Neural progenitor cell (in vitro differentiated cells): ENCODE measurements around the gene TP73. TPM values are rescaled to one million over a fixed set of nuclear protein-coding genes. Genes with fewer than 3 reads are reported as not detected.

ENCODE experiments used
- DNase-seq: peaks from one replicate; pipeline ENCODE4 v3.0.0-alpha.2; 2016; ENCODE audit warnings: low spot score
- H2AFZ ChIP-seq: fragments of 200-600 bp; sonication (generic); replicated peaks from 2 replicates; pipeline ENCODE4 v1.6.1; 2016; ENCODE audit warnings: antibody characterized with exemption
- H3F3A ChIP-seq: fragments of 200-600 bp; sonication (generic); 2 replicates; pipeline ENCODE4 v1.6.1; 2016; ENCODE audit warnings: antibody characterized with exemption, low read depth
- H3K27ac ChIP-seq: fragments of 200-600 bp; sonication (generic); 2 replicates; pipeline ENCODE4 v1.5.1; 2016; ENCODE audit warnings: mild to moderate bottlenecking
- H3K27me3 ChIP-seq: fragments of 200-600 bp; sonication (generic); 2 replicates; pipeline ENCODE4 v1.6.1; 2016; ENCODE audit warnings: mild to moderate bottlenecking, moderate library complexity
- H3K36me3 ChIP-seq: fragments of 200-600 bp; sonication (generic); 2 replicates; pipeline ENCODE4 v1.5.1; 2016
- H3K4me1 ChIP-seq: fragments of 200-600 bp; sonication (generic); 2 replicates; pipeline ENCODE4 v1.6.1; 2016; ENCODE audit warnings: mixed run types
- H3K4me2 ChIP-seq: fragments of 200-600 bp; sonication (generic); 2 replicates; pipeline ENCODE4 v1.6.1; 2016
- H3K4me3 ChIP-seq: fragments of 200-600 bp; sonication (generic); 2 replicates; pipeline ENCODE4 v1.5.1; 2016
- H3K79me2 ChIP-seq: fragments of 200-600 bp; sonication (generic); 2 replicates; pipeline ENCODE4 v1.6.1; 2016; ENCODE audit warnings: low read depth
- H3K9ac ChIP-seq: fragments of 200-600 bp; sonication (generic); 2 replicates; pipeline ENCODE4 v1.6.1; 2016
- H3K9me3 ChIP-seq: fragments of 200-600 bp; sonication (generic); 2 replicates; pipeline ENCODE4 v1.5.1; 2016; ENCODE audit warnings: low read depth
- H4K20me1 ChIP-seq: fragments of 200-600 bp; sonication (generic); 2 replicates; pipeline ENCODE4 v1.6.1; 2016; ENCODE audit warnings: low read depth
- H3K27ac Mint-ChIP-seq: 3 replicates; pipeline ENCODE4 v1.8.0; 2021; ENCODE audit warnings: mixed read lengths
- H3K27me3 Mint-ChIP-seq: 2 replicates; pipeline ENCODE4 v1.8.0; 2022; ENCODE audit warnings: low read depth, mild to moderate bottlenecking, inconsistent platforms, moderate library complexity, mixed read lengths; ENCODE audit not compliant: insufficient read depth
- H3K36me3 Mint-ChIP-seq: 3 replicates; pipeline ENCODE4 v1.8.0; 2021; ENCODE audit warnings: mixed read lengths
- H3K4me1 Mint-ChIP-seq: 3 replicates; pipeline ENCODE4 v1.8.0; 2021; ENCODE audit warnings: mixed read lengths
- H3K4me3 Mint-ChIP-seq: 3 replicates; pipeline ENCODE4 v1.8.0; 2021; ENCODE audit warnings: mild to moderate bottlenecking, moderate library complexity, mixed read lengths
- H3K9me3 Mint-ChIP-seq: 3 replicates; pipeline ENCODE4 v1.8.0; 2020; ENCODE audit warnings: mixed read lengths
- CTCF ChIP-seq: fragments of 200-600 bp; sonication (generic); IDR thresholded peaks from 2 replicates; pipeline ENCODE4 v1.5.1; 2017; ENCODE audit warnings: antibody characterized with exemption, mild to moderate bottlenecking
- EZH2 ChIP-seq: fragments of 200-600 bp; sonication (generic); IDR thresholded peaks from 2 replicates; pipeline ENCODE4 v1.6.1; 2017; ENCODE audit warnings: antibody characterized with exemption, mild to moderate bottlenecking, moderate library complexity
- EZH2phosphoT487 ChIP-seq: fragments of 200-600 bp; sonication (generic); IDR thresholded peaks from 2 replicates; pipeline ENCODE4 v1.6.1; 2017; ENCODE audit warnings: antibody characterized with exemption
- total RNA-seq: library from RNA; depleted of rRNA; stranded (reverse); fragments of >200 nt; gene quantifications from 2 replicates; pipeline ENCODE4 v1.2.3, GENCODE V29; 2015; ENCODE audit warnings: low replicate concordance

The TP73 gene
- total RNA-seq, 1 donor from 2014 or later = not detected

GRCh38 chr1:3745071-3745470 lies 92.8 kb downstream of the TP73 start:
- peaks cover 6% of the 10 kb centered on the region for H3K27me3 Mint-ChIP-seq
- Histone ChIP-seq H3K4me2 (peak overlapping the region; percentile 95), H2AFZ (no peak overlapping the region), H3K27ac (no peak overlapping the region), H3K4me1 (peaks cover 11% of the 10 kb centered on the region), H3K9me3 (no peaks in the 10 kb centered on the region), H3K4me3 (no peak overlapping the region), H3K9ac (no peak overlapping the region), H3F3A (no peaks in the 10 kb centered on the region), H3K36me3 (no peaks in the 10 kb centered on the region), H3K27me3 (peaks cover 22% of the 10 kb centered on the region), H4K20me1 (peaks cover 36% of the 10 kb centered on the region), H3K79me2 (peaks cover 17% of the 10 kb centered on the region)
- H3K9me3 Mint-ChIP-seq = no peaks in the 10 kb centered on the region
- H3K27ac Mint-ChIP-seq = no peak overlapping the region
- peaks cover 10% of the 10 kb centered on the region for H3K36me3 Mint-ChIP-seq
- peaks cover 16% of the 10 kb centered on the region for H3K4me1 Mint-ChIP-seq
- no peak for TF ChIP-seq EZH2phosphoT487
- TF ChIP-seq EZH2 = no peak
- no peak for TF ChIP-seq CTCF
- H3K4me3 Mint-ChIP-seq = peak overlapping the region; percentile 92
- DNase-seq = no peak

- peaks cover 11% of the 10 kb centered on the region for H3K4me1 ChIP-seq
- H3K9ac ChIP-seq = peak overlapping the region; percentile 65
- H3K4me3 Mint-ChIP-seq = peak overlapping the region; percentile 92
- no peak for DNase-seq
- no peak overlapping the region for H3K27ac ChIP-seq
- H3K4me3 ChIP-seq = peak overlapping the region; percentile 75
- no peak for TF ChIP-seq EZH2phosphoT487
- no peak for TF ChIP-seq EZH2
- no peak for TF ChIP-seq CTCF
- H3K9me3 ChIP-seq = no peaks in the 10 kb centered on the region
- H3K36me3 ChIP-seq = no peaks in the 10 kb centered on the region
- H3F3A ChIP-seq = no peaks in the 10 kb centered on the region
- peak overlapping the region; percentile 95 for H3K4me2 ChIP-seq
- H3K27me3 Mint-ChIP-seq = peaks cover 6% of the 10 kb centered on the region
- peaks cover 8% of the 10 kb centered on the region for H3K36me3 Mint-ChIP-seq
- H3K27ac Mint-ChIP-seq = no peak overlapping the region
- H4K20me1 ChIP-seq = peaks cover 33% of the 10 kb centered on the region
- peaks cover 16% of the 10 kb centered on the region for H3K4me1 Mint-ChIP-seq
- no peak overlapping the region for H2AFZ ChIP-seq
- H3K27me3 ChIP-seq = peaks cover 29% of the 10 kb centered on the region
- H3K79me2 ChIP-seq = peaks cover 17% of the 10 kb centered on the region
- H3K9me3 Mint-ChIP-seq = no peaks in the 10 kb centered on the region
These were observed 93.5 kb downstream of the TP73 start for GRCh38 chr1:3745590-3746381.

DNA sequence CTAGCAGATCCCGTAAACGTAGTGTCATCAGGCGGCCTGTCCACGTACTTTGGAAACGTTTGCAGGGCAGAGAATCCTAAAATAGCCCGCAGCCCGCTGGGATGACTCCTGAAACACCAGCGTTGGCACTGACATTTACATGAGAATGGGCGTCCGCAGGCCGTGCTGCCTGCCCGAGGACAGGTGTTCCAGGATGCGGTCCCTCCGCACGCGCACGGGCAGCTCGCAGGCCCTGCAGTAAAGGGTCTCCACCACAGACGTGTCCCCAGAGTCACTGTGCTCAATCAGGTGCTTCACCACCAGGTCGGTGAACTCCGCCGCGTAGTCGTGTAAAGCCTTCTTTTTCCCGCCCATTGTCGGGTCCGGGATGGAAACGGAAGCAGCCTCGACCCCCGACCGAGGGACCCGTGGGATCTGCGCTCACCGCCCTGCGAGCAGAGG lies 94.1 kb downstream of the TP73 start:
- no peak for TF ChIP-seq CTCF
- TF ChIP-seq EZH2 = peak; percentile 59
- no peak for TF ChIP-seq EZH2phosphoT487
- H3K27ac Mint-ChIP-seq = no peak overlapping the region
- H3K9me3 Mint-ChIP-seq = no peaks in the 10 kb centered on the region
- H3K36me3 Mint-ChIP-seq = peaks cover 7% of the 10 kb centered on the region
- Histone ChIP-seq H3K9me3 (no peaks in the 10 kb centered on the region), H3K36me3 (no peaks in the 10 kb centered on the region), H3K4me2 (peak overlapping the region; percentile 95), H3K27me3 (peaks cover 35% of the 10 kb centered on the region), H3K9ac (peak overlapping the region; percentile 65), H3F3A (no peaks in the 10 kb centered on the region), H4K20me1 (peaks cover 33% of the 10 kb centered on the region), H3K4me1 (peaks cover 11% of the 10 kb centered on the region), H3K27ac (no peak overlapping the region), H3K79me2 (peaks cover 17% of the 10 kb centered on the region), H2AFZ (no peak overlapping the region), H3K4me3 (peak overlapping the region; percentile 75)
- peak overlapping the region; percentile 92 for H3K4me3 Mint-ChIP-seq
- DNase-seq = peak; percentile 56
- H3K4me1 Mint-ChIP-seq = peaks cover 16% of the 10 kb centered on the region
- peaks cover 6% of the 10 kb centered on the region for H3K27me3 Mint-ChIP-seq
